H1 (cell line): Measurements from ENCODE around the gene DARS1. TPM values are rescaled to one million over a fixed set of nuclear protein-coding genes. Genes with fewer than 3 reads are reported as not detected.

Experiments
- CTCF ChIA-PET: fragments of 300-600 bp; sonication (Branson Sonifier 250); formaldehyde crosslinking; loops from one replicate; lab custom pipeline; 2021; ENCODE audit not compliant: partially characterized antibody; lab: Charles Lee
- POLR2A ChIA-PET: fragments of 300-600 bp; sonication (Branson Sonifier 250); formaldehyde crosslinking; loops from one replicate; lab custom pipeline; 2021; ENCODE audit warnings: inconsistent platforms; ENCODE audit not compliant: partially characterized antibody; lab: Charles Lee
- DNase-seq, 2 experiments: peaks; one replicate each; pipeline versions ENCODE4 v3.0.0 to v3.0.0-alpha.2; 2010 to 2022; ENCODE audit warnings: low spot score in 2 of 2, low read depth in 1 of 2, mixed read lengths in 1 of 2
- FAIRE-seq: peaks from 2 replicates; lab custom pipeline; 2011; peaks lifted over from hg19 to GRCh38; lab: Jason Lieb, UNC
- H2AFZ ChIP-seq: 2 replicates; pipeline ENCODE4 v1.8.1; 2012; ENCODE audit warnings: low read length, inconsistent platforms
- H2AK5ac ChIP-seq: 2 replicates; pipeline ENCODE4 v1.6.1; 2013; ENCODE audit warnings: low read depth, low read length
- H2BK120ac ChIP-seq: replicated peaks from 2 replicates; pipeline ENCODE3; 2013; ENCODE audit warnings: low read depth, low read length, inconsistent platforms
- H2BK12ac ChIP-seq: 2 replicates; pipeline ENCODE4 v1.6.1; 2013; ENCODE audit warnings: low read depth, low read length
- H2BK15ac ChIP-seq: 2 replicates; pipeline ENCODE4 v1.6.1; 2013; ENCODE audit warnings: low read length
- H2BK20ac ChIP-seq: 2 replicates; pipeline ENCODE4 v1.6.1; 2013; ENCODE audit warnings: low read length
- H2BK5ac ChIP-seq: 2 replicates; pipeline ENCODE4 v1.6.1; 2013; ENCODE audit warnings: low read depth, low read length
- H3K14ac ChIP-seq: 2 replicates; pipeline ENCODE4 v1.6.1; 2013; ENCODE audit warnings: inconsistent platforms; ENCODE audit not compliant: insufficient read length
- H3K18ac ChIP-seq: 2 replicates; pipeline ENCODE4 v1.6.1; 2013; ENCODE audit warnings: low read length; ENCODE audit errors: extremely low read depth
- H3K23ac ChIP-seq: 2 replicates; pipeline ENCODE4 v1.6.1; 2013; ENCODE audit warnings: inconsistent platforms; ENCODE audit not compliant: insufficient read length
- H3K23me2 ChIP-seq: 2 replicates; pipeline ENCODE4 v1.6.1; 2013; ENCODE audit warnings: low read depth, low read length
- H3K27ac ChIP-seq: 2 replicates; pipeline ENCODE4 v1.6.1; 2011; ENCODE audit warnings: low read depth, low read length, inconsistent platforms
- H3K27me3 ChIP-seq, 4 experiments: replicated peaks in 1 of 4; 1 replicate in 1 of 4; 2 replicates in 3 of 4; pipeline versions ENCODE4 v1.6.1 to v1.8.1; 2011 to 2013; ENCODE audit warnings: low read length in 3 of 4, mild to moderate bottlenecking in 3 of 4, inconsistent platforms in 2 of 4, mixed read lengths in 2 of 4, moderate library complexity in 1 of 4; ENCODE audit not compliant: control insufficient read depth in 3 of 4, insufficient read depth in 3 of 4; ENCODE audit errors: extremely low read depth in 1 of 4
- H3K36me3 ChIP-seq, 4 experiments: 2 replicates each; pipeline versions ENCODE4 v1.6.1 to v1.8.1; 2011 to 2013; ENCODE audit warnings: mild to moderate bottlenecking in 4 of 4, low read length in 3 of 4, moderate library complexity in 2 of 4, control low read depth in 1 of 4, inconsistent platforms in 1 of 4; ENCODE audit not compliant: insufficient read depth in 4 of 4, control insufficient read depth in 2 of 4
- H3K4ac ChIP-seq: replicated peaks from 2 replicates; pipeline ENCODE3; 2013; ENCODE audit warnings: low read length, low read depth, mixed read lengths, inconsistent platforms; ENCODE audit not compliant: insufficient read length
- H3K4me1 ChIP-seq, 4 experiments: replicated peaks in 1 of 4; 1 replicate in 1 of 4; 2 replicates in 3 of 4; pipeline versions ENCODE4 v1.6.1 to v1.8.1; 2011 to 2013; ENCODE audit warnings: low read length in 3 of 4, inconsistent platforms in 2 of 4, mixed read lengths in 1 of 4; ENCODE audit not compliant: insufficient read depth in 4 of 4, control insufficient read depth in 3 of 4
- H3K4me2 ChIP-seq, 2 experiments: 2 replicates each; pipeline versions ENCODE4 v1.6.1 to v1.8.1; 2011 to 2013; ENCODE audit warnings: low read depth in 2 of 2, low read length in 2 of 2, control low read depth in 1 of 2, inconsistent platforms in 1 of 2, mild to moderate bottlenecking in 1 of 2; ENCODE audit not compliant: insufficient read depth in 1 of 2
- H3K4me3 ChIP-seq, 4 experiments: fragments of 200-600, 300-600 bp in 1 of 4; sonication (generic), shearing (Covaris generic), sonication (Bioruptor Twin) in 1 of 4; 2 replicates each; pipeline versions ENCODE4 v1.5.1 to v1.8.1; 2011 to 2016; ENCODE audit warnings: low read length in 4 of 4, low read depth in 3 of 4, control low read depth in 2 of 4, inconsistent platforms in 2 of 4, mild to moderate bottlenecking in 2 of 4, mixed read lengths in 1 of 4, moderate library complexity in 1 of 4; ENCODE audit not compliant: insufficient read depth in 2 of 4; ENCODE audit errors: extremely low read depth in 1 of 4
- H3K56ac ChIP-seq: replicated peaks from 2 replicates; pipeline ENCODE3; 2013; ENCODE audit warnings: low read depth, mild to moderate bottlenecking, mixed read lengths, low read length, inconsistent platforms; ENCODE audit not compliant: insufficient read length
- H3K79me1 ChIP-seq: 2 replicates; pipeline ENCODE4 v1.6.1; 2013; ENCODE audit warnings: low read depth, low read length, control low read depth
- H3K79me2 ChIP-seq, 2 experiments: 2 replicates each; pipeline versions ENCODE4 v1.6.1 to v1.8.1; 2012 to 2013; ENCODE audit warnings: low read length in 2 of 2, mild to moderate bottlenecking in 2 of 2, inconsistent platforms in 1 of 2; ENCODE audit not compliant: insufficient read depth in 2 of 2, control insufficient read depth in 1 of 2
- H3K9ac ChIP-seq, 4 experiments: replicated peaks in 1 of 4; 1 replicate in 1 of 4; 2 replicates in 3 of 4; pipeline versions ENCODE4 v1.6.1 to v1.8.1; 2011 to 2013; ENCODE audit warnings: low read depth in 3 of 4, low read length in 3 of 4, control low read depth in 2 of 4, mild to moderate bottlenecking in 2 of 4, moderate library complexity in 2 of 4, inconsistent platforms in 1 of 4; ENCODE audit errors: extremely low read depth in 1 of 4
- H3K9me3 ChIP-seq, 2 experiments: 2 replicates each; pipeline versions ENCODE4 v1.6.1 to v1.8.1; 2012 to 2013; ENCODE audit warnings: mild to moderate bottlenecking in 2 of 2, moderate library complexity in 2 of 2, control low read depth in 1 of 2, inconsistent platforms in 1 of 2, low read depth in 1 of 2, low read length in 1 of 2, mixed read lengths in 1 of 2; ENCODE audit not compliant: insufficient read depth in 2 of 2
- H4K20me1 ChIP-seq, 2 experiments: replicated peaks in 1 of 2; 2 replicates each; pipeline versions ENCODE3 to v1.8.1; 2011 to 2013; ENCODE audit warnings: inconsistent platforms in 2 of 2, low read length in 2 of 2, mild to moderate bottlenecking in 1 of 2; ENCODE audit not compliant: insufficient read depth in 2 of 2, control insufficient read depth in 1 of 2
- H4K5ac ChIP-seq: 2 replicates; pipeline ENCODE4 v1.6.1; 2013; ENCODE audit warnings: low read length, low read depth, mixed read lengths, inconsistent platforms; ENCODE audit not compliant: insufficient read length
- H4K8ac ChIP-seq: 2 replicates; pipeline ENCODE4 v1.8.0; 2013; ENCODE audit warnings: mild to moderate bottlenecking, moderate library complexity, low read length, inconsistent platforms; ENCODE audit not compliant: insufficient read depth; ENCODE audit errors: extremely low read depth
- H4K91ac ChIP-seq: replicated peaks from 2 replicates; pipeline ENCODE3; 2013; ENCODE audit warnings: low read length, mixed read lengths, inconsistent platforms; ENCODE audit not compliant: insufficient read length
- JUND ChIP-seq: IDR thresholded peaks from 2 replicates; pipeline ENCODE4 v1.6.1; 2011; ENCODE audit warnings: mild to moderate bottlenecking, improper control_type of control experiment, low read length
- KDM5A ChIP-seq: fragments of 200-600 bp; IDR thresholded peaks from 2 replicates; pipeline ENCODE4 v1.7.1; 2012; ENCODE audit warnings: mild to moderate bottlenecking, low read length, inconsistent platforms, mixed read lengths
- WGBS, 2 experiments: shearing (Covaris generic) in 1 of 2; methylation state at CpG; one replicate each; pipeline versions ENCODE4 v1.1.6 to v1.1.7; 2013 to 2015; ENCODE audit warnings: low lambda C conversion rate in 2 of 2, mixed read lengths in 2 of 2, inconsistent platforms in 1 of 2, low coverage in 1 of 2, missing lambda C conversion rate in 1 of 2; ENCODE audit not compliant: insufficient replicate concordance in 2 of 2, insufficient coverage in 1 of 2, insufficient read length in 1 of 2; ENCODE audit errors: extremely low coverage in 1 of 2, missing lambda C conversion rate in 1 of 2; 5-methylcytosine and 5-hydroxymethylcytosine counted together
- polyA plus RNA-seq, 7 experiments: library from polyadenylated mRNA; depleted of rRNA in 3 of 7; stranded (reverse) in 5 of 7; unstranded in 2 of 7; fragments of >200 nt in 5 of 7; fragments of 200-250 nt in 2 of 7; gene quantifications; 1 replicate in 5 of 7; 2 replicates in 1 of 7; 4 replicates in 1 of 7; pipeline versions ENCODE4 v1.2.1 to v1.2.3, GENCODE V29; 2011 to 2013; ENCODE audit warnings: missing spikeins in 2 of 7, mixed read lengths in 2 of 7
- total RNA-seq: library from RNA; stranded (reverse); fragmentation: NEBNext Ultra II Directional; extraction: Animal tissue kit (Norgen Biotek cat#: 25700); gene quantifications from 2 replicates; pipeline ENCODE4 v1.2.1, GENCODE V29; 2021

The DARS1 gene
- total and polyA plus RNA-seq, 2 of the 8 experiments (the other 6 are each of a cell fraction or from before 2014, with no cell fraction given) = 61.7 to 85.9 TPM

GRCh38 chr2:135899567-135899966 is 85.9 kb downstream of the DARS1 start:
- TF ChIP-seq JUND (no peak), KDM5A (no peak)
- Histone ChIP-seq H3K56ac (no peak overlapping the region), H4K91ac (no peak overlapping the region)

More at GRCh38 chr2:135899567-135899966, 85.9 kb downstream of the DARS1 start:
- H3K79me2 ChIP-seq = no peaks in the 10 kb centered on the region
- H2BK15ac ChIP-seq = no peak overlapping the region
- no peak overlapping the region for H3K23ac ChIP-seq
- H4K20me1 ChIP-seq = no peaks in the 10 kb centered on the region
- no peak overlapping the region for H3K4me2 ChIP-seq
- ChIA-PET CTCF (no interaction called here), POLR2A (no interaction called here)
- H4K5ac ChIP-seq = no peak overlapping the region
- no peak overlapping the region for H3K4me3 ChIP-seq
- H3K18ac ChIP-seq = no peak overlapping the region
- H3K4ac ChIP-seq = no peak overlapping the region
- H3K79me1 ChIP-seq = no peaks in the 10 kb centered on the region
- no peak overlapping the region for H3K14ac ChIP-seq
- FAIRE-seq = no peak
- no peaks in the 10 kb centered on the region for H3K27me3 ChIP-seq
- no peak overlapping the region for H4K8ac ChIP-seq
- no peak overlapping the region for H3K27ac ChIP-seq
- 89% methylated on average over 4 of the region's 4 CpGs; no CpG with 5 or more reads in 1 of the 2 experiments for WGBS, 2 experiments
- H2AFZ ChIP-seq = no peak overlapping the region
- H2AK5ac ChIP-seq = no peak overlapping the region
- H3K9ac ChIP-seq = no peak overlapping the region
- H3K23me2 ChIP-seq = no peaks in the 10 kb centered on the region
- no peak overlapping the region for H2BK120ac ChIP-seq
- H3K36me3 ChIP-seq = no peaks in the 10 kb centered on the region; a peak in 1 of 8 replicates
- H3K4me1 ChIP-seq = no peaks in the 10 kb centered on the region; a peak in 1 of 7 replicates
- no peak overlapping the region for H2BK12ac ChIP-seq
- no peaks in the 10 kb centered on the region; a peak in 1 of 4 replicates for H3K9me3 ChIP-seq
- no peak for DNase-seq
- no peak overlapping the region for H2BK20ac ChIP-seq
- H2BK5ac ChIP-seq = no peak overlapping the region
